ENCODE results near the gene FHOD3.

Gene FHOD3

DNA sequence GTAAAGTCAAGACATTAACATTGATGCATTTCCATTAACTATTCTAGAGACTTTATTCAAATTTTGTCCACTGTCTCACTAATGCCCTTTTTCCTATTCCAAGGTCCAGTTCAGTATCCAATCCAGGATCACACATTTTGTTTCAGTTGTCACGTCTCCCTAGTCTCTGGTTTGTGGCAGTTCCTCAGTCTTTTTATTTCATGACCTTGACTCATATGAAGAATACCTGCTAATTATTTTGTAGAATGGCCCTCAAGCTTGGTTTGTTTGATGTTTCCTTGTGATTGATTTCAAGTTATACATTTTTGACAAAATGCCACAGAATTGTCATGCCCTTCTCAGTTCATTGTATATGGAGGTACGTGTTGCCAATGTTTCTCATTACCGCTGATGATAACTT is 145.2 kb downstream of the FHOD3 start:
- H3K4me3 ChIP-seq (ENCODE audit: low read depth, low read length), result no peak overlapping the region
- TF ChIP-seq, protein P1, sequence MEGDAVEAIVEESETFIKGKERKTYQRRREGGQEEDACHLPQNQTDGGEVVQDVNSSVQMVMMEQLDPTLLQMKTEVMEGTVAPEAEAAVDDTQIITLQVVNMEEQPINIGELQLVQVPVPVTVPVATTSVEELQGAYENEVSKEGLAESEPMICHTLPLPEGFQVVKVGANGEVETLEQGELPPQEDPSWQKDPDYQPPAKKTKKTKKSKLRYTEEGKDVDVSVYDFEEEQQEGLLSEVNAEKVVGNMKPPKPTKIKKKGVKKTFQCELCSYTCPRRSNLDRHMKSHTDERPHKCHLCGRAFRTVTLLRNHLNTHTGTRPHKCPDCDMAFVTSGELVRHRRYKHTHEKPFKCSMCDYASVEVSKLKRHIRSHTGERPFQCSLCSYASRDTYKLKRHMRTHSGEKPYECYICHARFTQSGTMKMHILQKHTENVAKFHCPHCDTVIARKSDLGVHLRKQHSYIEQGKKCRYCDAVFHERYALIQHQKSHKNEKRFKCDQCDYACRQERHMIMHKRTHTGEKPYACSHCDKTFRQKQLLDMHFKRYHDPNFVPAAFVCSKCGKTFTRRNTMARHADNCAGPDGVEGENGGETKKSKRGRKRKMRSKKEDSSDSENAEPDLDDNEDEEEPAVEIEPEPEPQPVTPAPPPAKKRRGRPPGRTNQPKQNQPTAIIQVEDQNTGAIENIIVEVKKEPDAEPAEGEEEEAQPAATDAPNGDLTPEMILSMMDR (IDR thresholded peaks at IDR 0.05; ENCODE audit: control insufficient read depth, extremely low read depth, insufficient read depth), result no peak
- DNase-seq (ENCODE audit: low read depth), result no peak

DNA sequence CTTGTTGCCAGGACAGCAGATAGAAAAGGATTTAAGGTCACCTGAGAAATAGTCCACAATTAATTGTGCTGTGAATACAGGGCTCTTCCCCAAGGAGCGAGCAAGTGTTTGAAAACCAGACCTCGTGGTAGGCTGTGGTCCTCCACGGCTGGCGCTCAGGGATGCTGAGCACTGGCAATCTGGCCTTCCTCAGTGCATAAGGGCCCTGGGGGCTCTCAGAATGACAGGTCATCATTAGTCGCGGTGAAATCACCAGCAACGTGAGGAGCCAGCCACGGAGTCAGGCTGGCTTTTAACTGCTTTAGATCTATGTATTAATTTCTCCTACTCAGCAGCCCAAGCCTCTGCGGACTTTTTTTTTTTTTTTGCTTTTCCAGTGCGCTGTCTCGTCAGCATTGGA is 148.5 kb downstream of the FHOD3 start:
- DNase-seq (ENCODE audit: low read depth), result no peak
- H3K4me3 ChIP-seq (ENCODE audit: low read depth, low read length), result no peak overlapping the region
- TF ChIP-seq, protein P1 (IDR thresholded peaks at IDR 0.05; ENCODE audit: control insufficient read depth, extremely low read depth, insufficient read depth), result no peak

DNA sequence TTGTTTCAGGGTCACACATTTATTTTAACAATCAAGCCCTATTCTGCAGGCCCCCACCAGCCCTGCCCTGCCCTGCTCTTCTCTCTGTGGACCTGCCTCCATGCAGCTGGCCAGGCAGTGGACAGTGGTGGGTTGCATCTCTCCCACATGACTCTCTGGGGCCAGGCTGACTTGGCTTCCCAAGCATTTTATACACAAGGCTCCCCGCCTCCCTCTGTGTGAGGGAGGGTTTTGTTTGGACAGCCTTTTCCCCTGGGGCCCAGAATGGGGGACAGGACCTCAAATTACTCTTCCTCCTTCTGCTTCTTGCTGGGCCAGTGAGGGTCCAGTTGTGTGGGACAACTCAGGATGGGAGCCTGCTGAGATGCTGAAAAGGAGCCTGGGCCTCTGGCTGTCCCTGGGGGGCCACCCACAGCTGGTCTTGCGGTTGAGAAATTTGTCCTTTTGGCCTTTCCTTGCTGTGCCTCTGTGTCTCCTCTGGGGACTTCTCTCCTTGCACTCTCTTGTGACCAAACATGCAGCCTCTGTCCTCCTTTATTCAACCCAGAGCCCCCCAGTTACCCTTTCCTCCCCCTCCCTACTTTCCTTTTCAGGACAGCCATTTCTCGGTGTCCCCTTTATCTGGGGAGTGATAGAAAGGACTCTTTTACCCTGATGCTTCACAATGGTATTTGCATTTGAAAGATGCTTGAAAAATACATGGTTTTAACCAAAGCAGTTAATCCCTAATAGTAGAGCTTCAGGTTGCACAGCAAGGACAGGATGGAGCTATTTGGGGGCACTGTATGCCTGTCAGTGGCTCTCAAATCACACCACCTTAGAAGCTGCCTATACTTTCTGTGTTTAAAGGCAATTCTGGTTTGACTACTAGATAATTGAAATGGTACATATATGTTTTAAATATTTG is 151.1 kb downstream of the FHOD3 start:
- no peak for DNase-seq (ENCODE audit: low read depth)
- TF ChIP-seq, protein P1 (IDR thresholded peaks at IDR 0.05; ENCODE audit: control insufficient read depth, extremely low read depth, insufficient read depth), result no peak

DNA sequence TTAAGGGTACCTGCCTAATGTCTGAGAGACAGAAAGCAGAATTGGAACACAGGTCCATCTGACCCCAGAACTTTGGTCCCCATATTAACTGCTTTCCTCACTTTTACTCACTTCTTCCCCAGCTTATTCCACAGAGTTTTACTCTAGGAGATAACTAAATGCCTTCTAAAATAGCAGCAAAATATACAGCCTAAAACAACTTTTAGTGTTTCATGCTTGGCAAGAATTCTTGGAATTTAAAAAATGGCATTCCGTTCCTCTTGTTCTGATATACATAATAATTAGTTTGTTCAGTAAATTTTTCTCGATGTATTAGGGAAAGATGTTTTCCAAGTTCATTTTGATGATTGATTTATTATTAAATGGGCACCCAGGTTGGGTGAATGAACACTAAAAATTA is 151.9 kb downstream of the FHOD3 start:
- H3K4me3 ChIP-seq (ENCODE audit: low read depth, low read length), result no peak overlapping the region
- no peak for DNase-seq (ENCODE audit: low read depth)
- TF ChIP-seq, protein P1 (IDR thresholded peaks at IDR 0.05; ENCODE audit: control insufficient read depth, extremely low read depth, insufficient read depth), result no peak

More for the DNA sequence above, 151.1 kb downstream of the FHOD3 start:
- H3K4me3 ChIP-seq (ENCODE audit: low read depth, low read length), result no peak overlapping the region

DNA sequence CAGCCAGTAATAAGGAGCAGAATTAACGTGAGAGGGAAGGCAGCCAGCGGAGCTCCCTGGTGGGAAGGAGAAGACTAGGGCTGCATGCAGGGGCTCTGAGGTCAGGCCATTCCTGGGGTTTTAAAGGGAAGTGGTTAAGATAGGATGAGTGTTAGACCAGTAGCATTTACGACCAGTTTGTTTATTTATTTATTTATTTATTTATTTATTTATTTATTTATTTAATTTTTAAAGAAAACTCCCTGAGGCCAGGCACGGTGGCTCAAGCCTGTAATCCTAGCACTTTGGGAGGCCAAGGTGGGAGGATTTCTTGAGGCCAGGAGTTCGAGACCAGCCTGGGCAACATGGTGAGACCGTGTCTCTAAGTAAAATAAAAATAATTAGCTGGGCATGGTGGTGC is 152.8 kb downstream of the FHOD3 start:
- TF ChIP-seq, protein P1 (IDR thresholded peaks at IDR 0.05; ENCODE audit: control insufficient read depth, extremely low read depth, insufficient read depth), result no peak
- no peak for DNase-seq (ENCODE audit: low read depth)
- no peak overlapping the region for H3K4me3 ChIP-seq (ENCODE audit: low read depth, low read length)

DNA sequence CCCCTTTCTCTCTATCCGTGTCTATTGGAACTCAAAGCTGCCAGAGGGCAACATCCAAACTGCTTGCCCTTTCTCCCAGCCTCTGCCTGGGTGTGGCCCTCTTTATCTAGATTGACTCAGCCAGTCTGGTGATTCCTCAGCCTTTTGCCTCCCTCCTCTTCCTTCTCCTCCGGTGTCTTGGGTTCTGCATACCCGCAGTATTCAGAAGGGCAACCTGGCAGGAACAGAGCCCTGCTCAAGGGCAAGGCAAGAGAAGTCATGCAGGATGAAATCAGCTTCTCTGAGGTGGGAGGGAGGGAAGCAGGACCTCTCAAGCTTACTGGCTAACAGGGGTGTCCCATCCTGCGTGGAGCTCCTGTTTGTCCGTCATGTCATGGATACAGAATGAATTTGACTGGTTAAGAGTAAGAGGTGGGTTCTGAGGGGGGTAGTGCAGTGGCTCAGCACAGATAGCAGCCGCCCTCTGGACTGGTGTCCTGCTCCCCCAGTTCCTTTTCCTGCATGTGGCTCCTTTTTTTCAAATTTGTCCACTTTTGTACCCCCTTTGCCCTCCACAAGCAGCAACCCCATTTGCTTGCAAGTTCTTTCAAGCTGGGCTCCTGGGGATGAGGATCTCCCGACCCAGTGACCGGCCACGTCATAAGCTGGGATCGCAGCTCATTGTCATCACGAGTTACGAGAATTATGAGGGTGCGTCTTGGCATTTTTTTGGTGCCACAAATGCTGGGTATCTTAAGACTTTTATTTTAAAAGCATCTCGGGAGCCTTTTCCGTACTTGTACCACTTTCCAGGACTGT is 154.1 kb downstream of the FHOD3 start:
- DNase-seq (ENCODE audit: low read depth), result no peak
- TF ChIP-seq, protein P1 (IDR thresholded peaks at IDR 0.05; ENCODE audit: control insufficient read depth, extremely low read depth, insufficient read depth), result no peak
- H3K4me3 ChIP-seq (ENCODE audit: low read depth, low read length), result no peak overlapping the region

Data from LNCaP clone FGC (cell line).